Keratinocyte (primary cell): Measurements from ENCODE around the gene SND1. TPM values are rescaled to one million over a fixed set of nuclear protein-coding genes. Genes with fewer than 3 reads are reported as not detected.

Experiments used
- DNase-seq: peaks from one replicate; pipeline ENCODE4 v3.0.0-alpha.2; 2011; ENCODE audit warnings: low read depth, missing footprints, low spot score
- FAIRE-seq: peaks from 2 replicates; lab custom pipeline; 2011; peaks lifted over from hg19 to GRCh38; lab: Jason Lieb, UNC
- H2AFZ ChIP-seq: 2 replicates; pipeline ENCODE4 v1.6.0; 2012; ENCODE audit warnings: low read length, control low read depth, inconsistent platforms; ENCODE audit not compliant: control insufficient read depth
- H3K27ac ChIP-seq: 2 replicates; pipeline ENCODE4 v1.5.1; 2011; ENCODE audit warnings: low read length; ENCODE audit not compliant: control insufficient read depth, insufficient read depth
- H3K27me3 ChIP-seq: 3 replicates; pipeline ENCODE4 v1.6.0; 2011; ENCODE audit warnings: low read length; ENCODE audit not compliant: control insufficient read depth, insufficient read depth; ENCODE audit errors: extremely low read depth
- H3K36me3 ChIP-seq, 2 experiments: 2 replicates in 1 of 2; 3 replicates in 1 of 2; pipeline ENCODE4 v1.5.1; 2011; ENCODE audit warnings: low read length in 2 of 2, mild to moderate bottlenecking in 1 of 2; ENCODE audit not compliant: control insufficient read depth in 2 of 2, insufficient read depth in 2 of 2; ENCODE audit errors: extremely low read depth in 1 of 2
- H3K4me1 ChIP-seq: 3 replicates; pipeline ENCODE4 v1.5.1; 2011; ENCODE audit warnings: low read length; ENCODE audit not compliant: control insufficient read depth, insufficient read depth; ENCODE audit errors: extremely low read depth
- H3K4me2 ChIP-seq: 3 replicates; pipeline ENCODE4 v1.6.0; 2011; ENCODE audit warnings: low read depth, low read length; ENCODE audit not compliant: control insufficient read depth, insufficient read depth; ENCODE audit errors: extremely low read depth
- H3K4me3 ChIP-seq, 3 experiments: fragments of 200-600 bp in 1 of 3; sonication (generic) in 1 of 3; 2 replicates in 2 of 3; 3 replicates in 1 of 3; pipeline ENCODE4 v1.5.1; 2011 to 2016; ENCODE audit warnings: low read length in 3 of 3, mild to moderate bottlenecking in 3 of 3, control low read depth in 2 of 3, inconsistent platforms in 1 of 3, low read depth in 1 of 3, mixed read lengths in 1 of 3, mixed run types in 1 of 3, moderate library complexity in 1 of 3; ENCODE audit not compliant: control insufficient read depth in 2 of 3, insufficient read depth in 2 of 3; ENCODE audit errors: extremely low read depth in 1 of 3
- H3K79me2 ChIP-seq: 2 replicates; pipeline ENCODE4 v1.6.0; 2012; ENCODE audit warnings: low read length; ENCODE audit not compliant: control insufficient read depth, insufficient read depth
- H3K9ac ChIP-seq: 3 replicates; pipeline ENCODE4 v1.6.0; 2011; ENCODE audit warnings: low read length; ENCODE audit not compliant: control insufficient read depth, insufficient read depth; ENCODE audit errors: extremely low read depth
- H3K9me1 ChIP-seq: 3 replicates; pipeline ENCODE4 v1.6.0; 2011; ENCODE audit warnings: low read length; ENCODE audit not compliant: control insufficient read depth, insufficient read depth; ENCODE audit errors: extremely low read depth
- H3K9me3 ChIP-seq: 2 replicates; pipeline ENCODE4 v1.5.1; 2012; ENCODE audit warnings: low read depth, low read length; ENCODE audit not compliant: control insufficient read depth
- H4K20me1 ChIP-seq: 3 replicates; pipeline ENCODE4 v1.6.0; 2011; ENCODE audit warnings: low read length; ENCODE audit not compliant: control insufficient read depth, insufficient read depth; ENCODE audit errors: extremely low read depth
- EZH2 ChIP-seq: IDR thresholded peaks from one replicate; pipeline ENCODE4 v1.6.1; 2012; ENCODE audit warnings: inconsistent platforms, mild to moderate bottlenecking, low read length, moderate library complexity
- dilution Hi-C: fragments of 300-500 bp; cut with MboI; formaldehyde crosslinking; loops from one replicate; pipeline ENCODE4 v1.7.0; 2020; ENCODE audit warnings: low sequenced_read_pairs; ENCODE audit not compliant: extremely low pct_ligation_motif_present
- polyA plus RNA-seq, 5 experiments: library from polyadenylated mRNA; depleted of rRNA in 3 of 5; stranded (reverse) in 3 of 5; stranded (forward) in 1 of 5; unstranded in 1 of 5; fragments of >200 nt; gene quantifications; 1 replicate in 1 of 5; 2 replicates in 3 of 5; 3 replicates in 1 of 5; pipeline versions ENCODE4 v1.2.1 to v1.2.3, GENCODE V29; 2011 to 2012; ENCODE audit warnings: missing spikeins in 2 of 5, low read depth in 1 of 5, low replicate concordance in 1 of 5
- TF ChIP-seq, protein P1 (sequence below), 3 experiments: IDR thresholded peaks in 1 of 3; conservative IDR thresholded peaks in 1 of 3; optimal IDR thresholded peaks in 1 of 3; 2 replicates in 2 of 3; 3 replicates in 1 of 3; pipeline versions ENCODE3 to v1.5.1; 2011; ENCODE audit warnings: low read length in 3 of 3, mild to moderate bottlenecking in 3 of 3, moderate library complexity in 2 of 3, control low read depth in 1 of 3, inconsistent platforms in 1 of 3; ENCODE audit not compliant: insufficient read depth in 2 of 3; ENCODE audit errors: extremely low read depth in 1 of 3

SND1 gene
- polyA plus RNA-seq, 1 donor (not counting 4 experiments of a cell fraction or from before 2014, with no cell fraction given): 140 TPM

DNA sequence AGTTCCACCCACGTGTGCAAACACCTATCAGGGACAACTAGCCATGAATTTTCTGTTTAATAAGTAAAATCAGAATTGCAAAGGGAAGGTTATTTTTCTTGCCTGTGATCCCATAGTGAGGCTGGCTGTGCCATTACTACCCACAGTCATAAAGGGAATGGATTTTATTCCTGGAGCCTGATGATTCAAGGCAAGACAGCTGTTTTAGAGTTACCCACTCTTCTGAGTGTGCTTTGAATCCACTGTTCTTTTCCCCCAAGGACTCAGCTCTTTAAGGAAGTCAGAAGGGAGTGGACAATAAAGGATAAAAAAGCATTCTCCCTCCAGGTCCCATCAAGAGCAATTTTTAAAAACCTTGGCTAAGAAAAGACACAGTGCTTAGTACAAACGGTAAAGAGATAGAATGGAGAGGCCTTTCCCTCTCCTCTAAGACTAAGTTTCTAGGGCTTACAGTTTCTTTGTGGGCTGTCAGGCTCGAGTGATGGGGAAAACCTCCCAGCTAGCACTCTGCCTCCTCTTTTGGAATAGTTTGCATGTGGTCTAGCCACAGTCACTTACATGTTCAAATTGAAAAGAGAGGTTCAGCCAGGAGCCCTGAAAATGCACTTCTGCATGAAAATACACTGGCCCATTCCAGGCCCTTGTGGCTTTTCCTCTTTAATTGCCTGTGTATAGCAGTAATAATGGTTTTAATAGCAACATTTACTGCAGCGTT lies 384.4 kb downstream of the SND1 start:
- Histone ChIP-seq H3K9ac (no peak overlapping the region), H4K20me1 (peaks cover 7% of the 10 kb centered on the region), H3K79me2 (peaks cover 3% of the 10 kb centered on the region), H3K36me3 (no peaks in the 10 kb centered on the region), H2AFZ (no peak overlapping the region), H3K4me3 (no peak overlapping the region), H3K4me1 (peaks cover 1% of the 10 kb centered on the region), H3K27me3 (no peaks in the 10 kb centered on the region), H3K9me1 (no peaks in the 10 kb centered on the region), H3K27ac (no peak overlapping the region), H3K9me3 (no peaks in the 10 kb centered on the region), H3K4me2 (no peak overlapping the region)
- FAIRE-seq (no peak), DNase-seq (no peak)
- dilution Hi-C loops: no loop called here
- TF ChIP-seq, protein P1, sequence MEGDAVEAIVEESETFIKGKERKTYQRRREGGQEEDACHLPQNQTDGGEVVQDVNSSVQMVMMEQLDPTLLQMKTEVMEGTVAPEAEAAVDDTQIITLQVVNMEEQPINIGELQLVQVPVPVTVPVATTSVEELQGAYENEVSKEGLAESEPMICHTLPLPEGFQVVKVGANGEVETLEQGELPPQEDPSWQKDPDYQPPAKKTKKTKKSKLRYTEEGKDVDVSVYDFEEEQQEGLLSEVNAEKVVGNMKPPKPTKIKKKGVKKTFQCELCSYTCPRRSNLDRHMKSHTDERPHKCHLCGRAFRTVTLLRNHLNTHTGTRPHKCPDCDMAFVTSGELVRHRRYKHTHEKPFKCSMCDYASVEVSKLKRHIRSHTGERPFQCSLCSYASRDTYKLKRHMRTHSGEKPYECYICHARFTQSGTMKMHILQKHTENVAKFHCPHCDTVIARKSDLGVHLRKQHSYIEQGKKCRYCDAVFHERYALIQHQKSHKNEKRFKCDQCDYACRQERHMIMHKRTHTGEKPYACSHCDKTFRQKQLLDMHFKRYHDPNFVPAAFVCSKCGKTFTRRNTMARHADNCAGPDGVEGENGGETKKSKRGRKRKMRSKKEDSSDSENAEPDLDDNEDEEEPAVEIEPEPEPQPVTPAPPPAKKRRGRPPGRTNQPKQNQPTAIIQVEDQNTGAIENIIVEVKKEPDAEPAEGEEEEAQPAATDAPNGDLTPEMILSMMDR (optimal IDR thresholded peaks at IDR 0.05 in 1 of 3, IDR thresholded peaks at IDR 0.05 in 1 of 3, conservative IDR thresholded peaks at IDR 0.05 in 1 of 3; ENCODE audit: extremely low read depth in 1 of 3, insufficient read depth in 2 of 3, low read length in 3 of 3): no peak
- TF ChIP-seq EZH2: no peak

DNA sequence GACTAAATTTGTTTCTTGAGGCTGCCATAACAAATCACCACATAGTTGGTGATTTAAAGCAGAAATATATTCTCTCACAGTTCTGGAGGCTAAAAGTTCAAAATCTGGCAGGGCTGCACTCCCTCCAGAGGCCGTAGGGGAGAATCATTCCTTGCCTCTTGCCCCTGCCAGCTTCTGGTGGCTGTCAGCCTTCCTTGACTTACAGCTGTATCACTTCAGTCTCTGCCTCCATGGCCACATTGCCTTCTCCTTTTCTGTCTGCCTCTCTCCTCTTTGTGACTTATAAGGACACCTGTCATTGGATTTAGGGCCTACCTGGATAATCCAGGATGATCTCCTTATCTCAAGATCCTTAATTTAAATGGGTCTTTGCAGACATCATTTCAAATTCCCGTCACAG lies 385.1 kb downstream of the SND1 start:
- DNase-seq: no peak

More for the DNA sequence above, 385.1 kb downstream of the SND1 start:
- no peak overlapping the region for H3K27ac ChIP-seq
- TF ChIP-seq, protein P1 (optimal IDR thresholded peaks at IDR 0.05 in 1 of 3, IDR thresholded peaks at IDR 0.05 in 1 of 3, conservative IDR thresholded peaks at IDR 0.05 in 1 of 3; ENCODE audit: extremely low read depth in 1 of 3, insufficient read depth in 2 of 3, low read length in 3 of 3): no peak
- no peak for TF ChIP-seq EZH2
- H2AFZ ChIP-seq: no peak overlapping the region
- H3K4me2 ChIP-seq: no peak overlapping the region
- no peaks in the 10 kb centered on the region for H3K36me3 ChIP-seq
- H3K9ac ChIP-seq: no peak overlapping the region
- dilution Hi-C loops: no loop called here
- FAIRE-seq: no peak
- peaks cover 3% of the 10 kb centered on the region for H3K79me2 ChIP-seq
- no peaks in the 10 kb centered on the region for H3K27me3 ChIP-seq
- H4K20me1 ChIP-seq: peaks cover 7% of the 10 kb centered on the region
- no peaks in the 10 kb centered on the region for H3K9me3 ChIP-seq
- H3K9me1 ChIP-seq: no peaks in the 10 kb centered on the region
- H3K4me1 ChIP-seq: peaks cover 3% of the 10 kb centered on the region
- H3K4me3 ChIP-seq: no peak overlapping the region
